H1 (cell line): ENCODE measurements around the gene GNG14. TPM values are rescaled to one million over a fixed set of nuclear protein-coding genes. Genes with fewer than 3 reads are reported as not detected.

Experiments used
- EP300 ChIP-seq, 2 experiments: IDR thresholded peaks; 1 replicate in 1 of 2; 2 replicates in 1 of 2; pipeline ENCODE4 v1.6.1; 2011 to 2012; ENCODE audit warnings: low read depth in 2 of 2, low read length in 2 of 2, mild to moderate bottlenecking in 2 of 2, borderline replicate concordance in 1 of 2, inconsistent platforms in 1 of 2, moderate library complexity in 1 of 2
- FOSL1 ChIP-seq: IDR thresholded peaks from 2 replicates; pipeline ENCODE4 v1.6.1; 2011; ENCODE audit warnings: mild to moderate bottlenecking, low read depth, low read length, moderate library complexity; ENCODE audit not compliant: insufficient read depth
- polyA plus RNA-seq, 7 experiments: library from polyadenylated mRNA; depleted of rRNA in 3 of 7; stranded (reverse) in 5 of 7; unstranded in 2 of 7; fragments of >200 nt in 5 of 7; fragments of 200-250 nt in 2 of 7; gene quantifications; 1 replicate in 5 of 7; 2 replicates in 1 of 7; 4 replicates in 1 of 7; pipeline versions ENCODE4 v1.2.1 to v1.2.3, GENCODE V29; 2011 to 2013; ENCODE audit warnings: missing spikeins in 2 of 7, mixed read lengths in 2 of 7
- total RNA-seq: library from RNA; stranded (reverse); fragmentation: NEBNext Ultra II Directional; extraction: Animal tissue kit (Norgen Biotek cat#: 25700); gene quantifications from 2 replicates; pipeline ENCODE4 v1.2.1, GENCODE V29; 2021

GNG14 gene
- total and polyA plus RNA-seq, 2 of the 8 experiments (the other 6 are each of a cell fraction or from before 2014, with no cell fraction given) = not detected

- TF ChIP-seq EP300 (IDR thresholded peaks at IDR 0.05; ENCODE audit: borderline replicate concordance in 1 of 2, low read depth in 2 of 2, low read length in 2 of 2) = no peak
- TF ChIP-seq FOSL1 = no peak
Measured at GRCh38 chr19:12685831-12686230, 2.0 kb upstream of the GNG14 start (continued).
